Progenitor cell of endocrine pancreas (in vitro differentiated cells): ENCODE data around the gene STMN3. TPM values are rescaled to one million over a fixed set of nuclear protein-coding genes. Genes with fewer than 3 reads are reported as not detected.
A peak's percentile ranks its signal among the peaks of the same experiment; 100 is the strongest.

Experiments used
- DNase-seq: peaks from one replicate; pipeline ENCODE4 v3.0.0; 2021; ENCODE audit warnings: low spot score; ENCODE audit not compliant: unreplicated experiment
- H3K27ac Mint-ChIP-seq: 2 replicates; pipeline ENCODE4 v1.8.0; 2021; ENCODE audit warnings: mild to moderate bottlenecking, moderate library complexity, mixed read lengths
- H3K27me3 Mint-ChIP-seq: 2 replicates; pipeline ENCODE4 v1.8.0; 2021; ENCODE audit warnings: mixed read lengths
- H3K36me3 Mint-ChIP-seq: 2 replicates; pipeline ENCODE4 v1.8.0; 2022; ENCODE audit warnings: mixed read lengths; ENCODE audit not compliant: insufficient read depth
- H3K4me1 Mint-ChIP-seq: 2 replicates; pipeline ENCODE4 v1.8.0; 2021; ENCODE audit warnings: low read depth, mixed read lengths
- H3K4me3 Mint-ChIP-seq: 2 replicates; pipeline ENCODE4 v1.8.0; 2021; ENCODE audit warnings: low read depth, mild to moderate bottlenecking, moderate library complexity, mixed read lengths
- H3K9me3 Mint-ChIP-seq: 2 replicates; pipeline ENCODE4 v1.8.0; 2021; ENCODE audit warnings: low read depth, mixed read lengths
- CTCF ChIP-seq: fragments of 200-600 bp; sonication (generic); IDR thresholded peaks from one replicate; pipeline ENCODE4 v1.5.0; 2021; ENCODE audit warnings: antibody characterized with exemption, mild to moderate bottlenecking; ENCODE audit not compliant: unreplicated experiment
- total RNA-seq: library from RNA; stranded (reverse); gene quantifications from 2 replicates; pipeline ENCODE4 v1.2.1, GENCODE V29; 2021

STMN3 gene
- total RNA-seq, 1 donor from 2014 or later = 25.6 TPM

DNA sequence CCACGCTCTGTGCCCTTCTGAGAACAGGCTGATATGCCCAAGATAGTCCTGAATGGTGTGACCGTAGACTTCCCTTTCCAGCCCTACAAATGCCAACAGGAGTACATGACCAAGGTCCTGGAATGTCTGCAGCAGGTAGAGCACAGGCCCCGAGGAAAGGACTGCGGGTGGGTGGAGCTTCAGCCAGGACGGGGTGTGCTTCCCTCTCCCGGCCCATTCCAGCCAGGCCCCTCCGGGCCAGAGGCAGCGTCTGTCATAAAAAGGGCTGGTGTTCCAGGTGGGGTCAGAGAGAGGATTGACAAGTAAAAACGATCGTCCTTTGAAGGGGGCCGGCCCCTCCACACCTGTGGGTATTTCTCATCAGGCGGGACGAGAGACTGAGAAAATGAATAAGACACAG lies 6.1 kb upstream of the STMN3 start:
- H3K4me1 Mint-ChIP-seq = peaks cover 15% of the 10 kb centered on the region
- H3K27me3 Mint-ChIP-seq = peaks cover 4% of the 10 kb centered on the region
- no peak overlapping the region for H3K27ac Mint-ChIP-seq
- no peaks in the 10 kb centered on the region for H3K36me3 Mint-ChIP-seq
- TF ChIP-seq CTCF = no peak
- peak overlapping the region; percentile 95 for H3K4me3 Mint-ChIP-seq
- DNase-seq = no peak
- no peaks in the 10 kb centered on the region for H3K9me3 Mint-ChIP-seq

DNA sequence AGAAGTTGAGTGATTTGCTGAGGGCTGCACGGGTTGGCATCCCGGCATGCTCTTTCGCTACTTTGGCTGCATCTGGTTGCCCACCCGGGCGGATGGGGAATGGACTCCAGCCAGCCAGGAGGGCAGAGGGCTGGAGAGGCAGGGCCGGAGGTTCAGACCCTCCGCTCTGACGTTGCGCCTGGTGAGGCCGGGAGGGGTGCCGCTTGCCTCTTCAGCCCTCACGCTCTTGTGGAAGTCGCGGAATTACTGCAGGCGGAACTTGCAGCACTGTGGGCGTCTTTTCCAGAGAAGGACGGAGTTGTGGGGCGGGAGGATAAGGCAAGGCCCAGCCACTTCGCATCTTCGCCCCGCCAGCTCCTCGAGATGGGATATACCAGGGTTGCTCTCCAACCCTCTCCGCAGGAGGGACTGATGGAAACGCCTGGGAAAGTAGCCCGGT lies 5.5 kb upstream of the STMN3 start:
- peak overlapping the region; percentile 95 for H3K4me3 Mint-ChIP-seq
- H3K27ac Mint-ChIP-seq = peak overlapping the region; percentile 86
- H3K9me3 Mint-ChIP-seq = no peaks in the 10 kb centered on the region
- no peak for DNase-seq
- no peak for TF ChIP-seq CTCF
- H3K27me3 Mint-ChIP-seq = peaks cover 4% of the 10 kb centered on the region
- H3K36me3 Mint-ChIP-seq = no peaks in the 10 kb centered on the region
- peaks cover 17% of the 10 kb centered on the region for H3K4me1 Mint-ChIP-seq

DNA sequence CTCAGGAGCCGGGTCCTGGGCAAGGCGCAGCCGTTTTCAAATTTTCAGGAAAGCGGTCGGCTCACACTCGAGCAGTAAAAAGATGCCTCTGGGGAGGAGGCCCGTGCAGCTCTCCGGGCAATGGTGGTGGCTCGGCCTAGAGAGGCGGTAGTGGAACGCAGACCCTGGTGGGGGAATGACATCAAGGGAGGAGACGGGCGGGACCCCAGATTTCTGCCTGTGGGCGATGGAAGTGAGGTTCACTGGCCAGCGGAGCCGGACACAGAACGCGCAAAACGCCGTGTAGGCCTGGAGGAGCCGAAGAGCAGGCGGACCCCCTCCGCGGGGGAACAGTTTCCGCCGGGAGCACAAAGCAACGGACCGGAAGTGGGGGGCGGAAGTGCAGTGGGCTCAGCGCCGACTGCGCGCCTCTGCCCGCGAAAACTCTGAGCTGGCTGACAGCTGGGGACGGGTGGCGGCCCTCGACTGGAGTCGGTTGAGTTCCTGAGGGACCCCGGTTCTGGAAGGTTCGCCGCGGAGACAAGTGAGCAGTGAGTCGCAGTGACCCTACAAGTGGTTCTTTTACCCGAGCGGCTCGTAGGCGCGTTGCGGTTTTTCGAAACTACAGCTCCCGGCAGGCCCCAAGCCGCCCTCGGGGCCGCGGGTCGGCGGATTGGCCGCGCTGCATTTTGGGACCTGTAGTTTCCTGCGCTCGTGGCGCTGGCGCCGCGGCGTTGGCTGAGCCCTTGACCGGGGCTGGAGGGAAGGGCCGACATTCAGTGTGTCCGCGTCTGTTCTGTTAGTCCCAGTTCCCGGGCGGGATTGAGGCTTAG lies 4.9 kb upstream of the STMN3 start, which contains the start of gene RTEL1:
RTEL1 (plus strand) TSS at position 376 of the 812 bp plus-strand sequence. CDS start 1,091 bp downstream, outside the sequence.
- Mint-ChIP-seq H3K4me3 (peak within 1 kb of the TSS; percentile 95), H3K27me3 (peaks cover 4% of the 10 kb centered on the region), H3K36me3 (no peaks in the 10 kb centered on the region), H3K4me1 (peaks cover 17% of the 10 kb centered on the region), H3K9me3 (no peaks in the 10 kb centered on the region), H3K27ac (peak within 1 kb of the TSS; percentile 86)
- peak; percentile 81 for DNase-seq
- no peak for TF ChIP-seq CTCF

- H3K4me1 Mint-ChIP-seq = peaks cover 17% of the 10 kb centered on the region
- peak overlapping the region; percentile 86 for H3K27ac Mint-ChIP-seq
- peaks cover 4% of the 10 kb centered on the region for H3K27me3 Mint-ChIP-seq
- H3K9me3 Mint-ChIP-seq = no peaks in the 10 kb centered on the region
- TF ChIP-seq CTCF = no peak
- DNase-seq = no peak
- no peaks in the 10 kb centered on the region for H3K36me3 Mint-ChIP-seq
- H3K4me3 Mint-ChIP-seq = peak overlapping the region; percentile 95
Measured at GRCh38 chr20:63657260-63657936, 4.2 kb upstream of the STMN3 start.

DNA sequence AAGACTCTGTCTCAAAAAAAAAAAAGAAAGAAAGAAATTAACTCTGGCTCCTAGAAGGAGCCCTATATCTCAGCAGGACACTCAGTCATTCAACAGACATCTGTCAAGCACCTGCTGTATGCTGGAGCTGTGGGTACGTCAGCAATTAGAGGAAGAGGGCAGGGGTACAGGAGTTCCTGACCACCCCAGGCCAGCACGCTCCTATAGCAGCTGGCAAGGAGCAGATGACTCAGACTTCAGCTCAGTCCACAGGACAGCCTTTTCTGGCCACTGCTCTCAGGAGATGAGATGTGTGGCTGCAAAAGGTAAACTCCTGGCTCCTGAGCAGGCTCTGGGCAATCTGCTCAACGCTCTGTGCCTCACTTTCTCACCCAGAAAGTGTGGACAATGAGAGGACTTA lies 3.2 kb upstream of the STMN3 start:
- no peaks in the 10 kb centered on the region for H3K9me3 Mint-ChIP-seq
- peaks cover 7% of the 10 kb centered on the region for H3K27me3 Mint-ChIP-seq
- no peak for DNase-seq
- H3K4me3 Mint-ChIP-seq = no peak overlapping the region
- H3K36me3 Mint-ChIP-seq = no peaks in the 10 kb centered on the region
- peaks cover 19% of the 10 kb centered on the region for H3K4me1 Mint-ChIP-seq
- no peak for TF ChIP-seq CTCF
- H3K27ac Mint-ChIP-seq = no peak overlapping the region
